ENCODE results near the gene RAB14.

Gene RAB14

GRCh38 chr9:121201738-121202533, at the start of gene RAB14:
Gene RAB14 (minus strand): TSS chr9:121201869. CDS start chr9:121193412, 8,457 bp downstream.
- DNase-seq = peak; percentile 99

- no peak for DNase-seq
These were observed 47.9 kb upstream of the RAB14 start for GRCh38 chr9:121249563-121249962.

- DNase-seq = no peak
These were observed 45.3 kb upstream of the RAB14 start for GRCh38 chr9:121246821-121247561.

DNA sequence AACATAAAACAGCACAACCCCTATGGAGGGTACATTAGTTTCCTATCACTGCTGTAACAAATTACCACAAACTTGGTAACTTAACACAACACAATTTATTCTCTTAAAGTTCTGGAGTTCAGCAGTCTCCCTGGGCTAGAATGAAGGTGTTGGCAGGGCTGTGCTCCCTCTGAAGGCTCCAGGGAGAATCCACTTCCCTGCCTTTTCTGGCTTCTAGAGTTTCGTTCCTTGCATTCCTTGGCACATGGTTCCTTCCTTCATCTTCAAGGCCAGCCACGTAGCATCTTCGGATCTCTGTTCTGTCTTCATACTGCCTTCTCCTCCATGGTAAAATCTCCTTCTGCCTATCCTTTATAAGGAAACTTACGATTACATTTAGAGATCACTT, 41.3 kb upstream of the RAB14 start:
- no peak for DNase-seq

- DNase-seq = no peak
These were observed 40.7 kb upstream of the RAB14 start for GRCh38 chr9:121242219-121242958.

- no peak for DNase-seq
These were observed 38.9 kb upstream of the RAB14 start for GRCh38 chr9:121240472-121241135.

DNA sequence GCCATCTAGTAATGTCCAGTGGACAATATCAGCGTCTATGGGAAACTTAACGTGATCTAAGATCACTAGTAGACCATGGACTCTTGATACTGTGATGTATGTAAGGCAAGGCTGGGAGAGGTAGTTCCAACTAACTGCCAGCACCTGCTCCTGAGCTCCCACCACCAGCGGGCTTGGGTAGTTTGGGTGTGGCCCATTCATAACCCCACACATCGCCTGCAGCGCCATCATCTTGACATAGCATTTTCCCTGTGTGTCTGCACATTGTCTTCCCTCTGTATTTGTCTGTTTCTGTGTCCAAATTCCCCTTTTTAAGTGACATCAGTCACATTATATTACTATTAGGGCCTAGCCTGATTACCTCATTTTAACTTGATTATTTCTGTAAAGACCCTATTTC, 38.2 kb upstream of the RAB14 start:
- DNase-seq = no peak

DNA sequence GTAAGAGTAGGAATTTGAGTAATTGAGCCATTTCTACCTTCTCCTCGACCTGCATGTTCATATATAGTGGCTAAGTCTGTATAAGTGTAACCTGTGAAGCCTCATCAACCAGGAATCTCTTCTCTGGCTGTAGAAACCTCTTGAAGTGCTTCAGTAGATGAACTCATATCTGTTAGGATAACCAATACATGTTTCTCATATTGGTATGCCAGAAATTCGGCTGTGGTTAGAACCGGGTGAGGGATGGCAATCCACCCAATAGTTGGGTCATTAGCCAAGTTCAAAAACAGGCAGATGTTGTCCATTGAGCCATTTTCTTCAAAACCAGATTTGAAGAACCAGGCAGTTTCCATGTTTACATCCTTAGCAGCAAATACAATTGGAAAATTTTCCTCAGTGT, 37.4 kb upstream of the RAB14 start:
- no peak for DNase-seq

DNA sequence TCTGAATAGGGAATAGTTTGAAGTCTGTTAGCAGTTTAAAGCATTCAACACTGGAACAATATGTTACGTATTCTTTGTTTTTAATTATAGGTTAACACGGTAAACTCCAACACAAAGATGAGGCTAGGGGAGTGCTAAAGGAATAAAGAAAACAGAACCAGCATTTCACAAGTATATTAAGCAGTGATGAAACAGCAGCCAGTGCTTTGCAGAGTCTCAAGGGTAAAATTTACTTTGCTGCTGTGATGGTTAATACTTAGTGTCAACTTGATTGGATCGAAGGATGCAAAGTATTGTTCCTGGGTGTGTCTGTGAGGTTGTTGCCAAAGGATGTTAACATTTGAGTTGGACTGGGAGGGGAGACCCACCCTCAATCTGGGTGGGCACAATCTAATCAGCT, 36.2 kb upstream of the RAB14 start:
- DNase-seq = no peak

GRCh38 chr9:121235512-121235911, 33.8 kb upstream of the RAB14 start:
- no peak for DNase-seq

GRCh38 chr9:121234832-121235161, 33.1 kb upstream of the RAB14 start:
- no peak for DNase-seq

DNA sequence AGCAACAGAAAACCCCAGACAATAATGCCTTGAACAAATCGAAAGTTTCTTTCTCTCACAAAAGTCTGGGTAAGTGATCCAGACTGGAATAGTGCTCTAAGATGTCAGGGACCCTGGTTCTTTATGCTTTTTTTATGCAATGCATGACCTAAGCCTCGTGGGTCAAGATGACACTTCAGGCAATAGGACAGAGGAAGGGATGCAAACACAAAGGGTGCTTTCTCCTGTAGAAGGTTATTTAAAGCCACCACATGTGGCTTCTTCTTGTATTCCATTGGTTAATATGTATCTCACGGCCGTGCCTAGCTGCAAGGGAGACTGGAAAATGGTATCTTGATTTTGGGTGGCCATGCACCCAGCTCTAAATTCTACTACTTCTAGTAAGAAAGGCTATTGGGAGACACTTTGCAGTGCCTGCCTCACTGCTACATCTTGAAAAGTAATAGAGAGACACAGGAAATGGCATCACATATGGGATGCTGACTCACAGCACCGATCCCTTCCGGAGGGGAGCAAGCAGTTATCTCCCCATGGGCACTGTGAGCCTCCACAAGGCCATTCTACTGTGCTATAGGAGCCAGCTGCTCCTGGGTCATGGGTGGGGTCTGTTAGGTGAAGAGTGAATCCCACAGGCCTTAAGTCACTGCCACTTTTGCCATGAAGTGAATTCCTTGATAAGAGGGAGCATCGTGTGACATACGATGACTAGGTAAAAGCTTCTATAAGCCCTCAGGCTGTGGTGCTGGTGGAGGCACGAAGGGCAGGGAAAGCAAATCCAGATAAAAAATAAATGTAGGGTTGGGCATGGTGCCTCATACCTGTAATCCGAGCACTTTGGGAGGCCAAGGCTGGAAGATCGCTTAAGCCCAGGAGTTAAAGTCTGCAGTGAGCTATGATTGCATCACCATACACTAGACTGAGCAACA, 32.5 kb upstream of the RAB14 start:
- no peak for DNase-seq

GRCh38 chr9:121232251-121232650, 30.6 kb upstream of the RAB14 start:
- no peak for DNase-seq

DNA sequence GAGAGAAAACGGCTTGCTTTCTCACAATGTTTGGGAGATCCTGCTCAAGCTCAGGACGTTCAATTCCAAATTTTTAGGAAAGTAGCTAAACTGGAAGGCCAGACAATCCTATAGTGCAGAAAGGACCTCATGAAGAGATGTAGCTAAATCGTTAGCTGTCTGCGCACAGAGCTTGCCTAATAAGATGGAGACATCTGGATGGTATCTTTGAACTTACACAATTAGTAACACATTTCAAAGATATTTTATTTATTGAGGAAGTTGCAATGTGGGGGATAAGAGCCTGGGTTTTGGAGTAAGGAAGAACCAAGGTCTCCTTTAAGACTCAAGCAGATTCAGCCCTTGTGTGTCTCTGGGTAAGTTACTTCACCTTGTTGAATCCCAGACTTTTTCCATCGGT, 28.6 kb upstream of the RAB14 start:
- DNase-seq = no peak

DNA sequence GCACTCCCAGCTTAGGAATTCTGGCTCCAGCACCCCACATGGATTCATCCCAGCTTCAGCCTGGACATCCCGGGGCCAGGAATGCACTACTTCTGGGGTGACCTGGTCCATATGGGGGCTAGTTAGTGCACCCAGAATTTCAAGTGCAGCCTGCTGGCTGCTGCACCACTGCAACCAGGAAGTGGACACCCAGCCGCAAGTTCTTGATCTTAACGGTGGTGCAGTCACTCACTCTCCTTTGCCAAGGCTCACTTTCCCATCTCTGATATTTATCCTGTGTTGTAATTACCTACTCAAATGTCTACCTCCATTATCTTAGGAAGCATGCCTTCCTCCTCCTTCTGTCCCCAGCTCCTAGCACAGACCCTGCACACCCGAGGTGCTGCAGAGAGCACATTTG, 26.2 kb upstream of the RAB14 start:
- no peak for DNase-seq

- no peak for DNase-seq
These were observed 24.5 kb upstream of the RAB14 start for GRCh38 chr9:121226175-121226574.

- DNase-seq = no peak
These were observed 23.6 kb upstream of the RAB14 start for GRCh38 chr9:121225240-121225639.

GRCh38 chr9:121222524-121223171, 21.0 kb upstream of the RAB14 start:
- DNase-seq = no peak

- no peak for DNase-seq
These were observed 20.0 kb upstream of the RAB14 start for GRCh38 chr9:121221664-121222055.

- DNase-seq = peak; percentile 49
These were observed 19.5 kb upstream of the RAB14 start for GRCh38 chr9:121220996-121221663.

DNA sequence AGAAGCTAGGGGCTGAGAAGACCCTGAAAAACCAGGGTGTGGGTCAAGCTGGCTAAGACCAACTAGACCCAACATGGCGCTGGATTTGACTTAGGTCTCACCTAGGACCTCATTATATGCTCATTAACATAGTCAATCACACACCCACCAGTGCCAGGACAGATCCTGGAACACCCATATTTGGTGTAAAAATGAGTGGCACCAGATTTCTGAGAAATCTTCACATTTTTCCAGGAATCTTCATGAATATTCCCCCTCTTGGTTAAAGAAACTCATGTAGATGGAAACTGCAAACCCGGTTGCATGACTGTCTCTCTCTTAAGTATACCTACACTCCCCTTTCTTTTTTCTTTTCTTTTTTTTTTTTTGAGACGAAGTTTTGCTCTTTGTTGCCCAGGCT, 17.9 kb upstream of the RAB14 start:
- DNase-seq = no peak
